Activated B cell treated with CpG ODN at 0.5 μM for 24 hours (primary cell): ENCODE data around the gene DNAJB8. TPM values are rescaled to one million over a fixed set of nuclear protein-coding genes. Genes with fewer than 3 reads are reported as not detected.

Source experiments
- ATAC-seq: fragments of 200-7000 bp; cut with Tn5 transposase; one replicate; pipeline ENCODE4 v1.10.0; 2021; ENCODE audit warnings: low read depth, mild to moderate bottlenecking, moderate library complexity
- CTCF ChIA-PET: fragments of 350-600 bp; sonication (Branson Sonifier 250); formaldehyde crosslinking; loops from one replicate; lab custom pipeline; 2021; ENCODE audit warnings: antibody characterized with exemption; lab: Charles Lee
- POLR2A ChIA-PET: fragments of 350-600 bp; sonication (Branson Sonifier 250); formaldehyde crosslinking; loops from one replicate; lab custom pipeline; 2021; ENCODE audit warnings: antibody characterized with exemption; lab: Charles Lee
- DNase-seq: peaks from one replicate; pipeline ENCODE4 v3.0.0; 2022
- H3K27ac Mint-ChIP-seq: one replicate; pipeline ENCODE4 v1.8.0; 2020; ENCODE audit warnings: mixed read lengths
- H3K27me3 Mint-ChIP-seq: one replicate; pipeline ENCODE4 v1.8.0; 2021; ENCODE audit warnings: mixed read lengths
- H3K36me3 Mint-ChIP-seq: one replicate; pipeline ENCODE4 v1.8.0; 2021; ENCODE audit warnings: low read depth, mixed read lengths
- H3K4me1 Mint-ChIP-seq: one replicate; pipeline ENCODE4 v1.8.0; 2021; ENCODE audit warnings: mixed read lengths
- H3K4me3 Mint-ChIP-seq: one replicate; pipeline ENCODE4 v1.8.0; 2020; ENCODE audit warnings: mild to moderate bottlenecking, mixed read lengths
- H3K9me3 Mint-ChIP-seq: one replicate; pipeline ENCODE4 v1.8.0; 2020; ENCODE audit warnings: mixed read lengths
- CTCF ChIP-seq: fragments of 200-600 bp; IDR thresholded peaks from one replicate; pipeline ENCODE4 v1.8.0; 2022; ENCODE audit warnings: antibody characterized with exemption, mild to moderate bottlenecking
- intact Hi-C: fragments of 100-400 bp; cut with micrococcal nuclease; formaldehyde crosslinking; loops from one replicate; pipeline ENCODE4 v1.15.1; 2024
- total RNA-seq: library from RNA; stranded (reverse); gene quantifications from 2 replicates; pipeline ENCODE4 v1.2.3, GENCODE V29; 2022

DNAJB8 gene
- total RNA-seq, 1 donor from 2014 or later = not detected

DNA sequence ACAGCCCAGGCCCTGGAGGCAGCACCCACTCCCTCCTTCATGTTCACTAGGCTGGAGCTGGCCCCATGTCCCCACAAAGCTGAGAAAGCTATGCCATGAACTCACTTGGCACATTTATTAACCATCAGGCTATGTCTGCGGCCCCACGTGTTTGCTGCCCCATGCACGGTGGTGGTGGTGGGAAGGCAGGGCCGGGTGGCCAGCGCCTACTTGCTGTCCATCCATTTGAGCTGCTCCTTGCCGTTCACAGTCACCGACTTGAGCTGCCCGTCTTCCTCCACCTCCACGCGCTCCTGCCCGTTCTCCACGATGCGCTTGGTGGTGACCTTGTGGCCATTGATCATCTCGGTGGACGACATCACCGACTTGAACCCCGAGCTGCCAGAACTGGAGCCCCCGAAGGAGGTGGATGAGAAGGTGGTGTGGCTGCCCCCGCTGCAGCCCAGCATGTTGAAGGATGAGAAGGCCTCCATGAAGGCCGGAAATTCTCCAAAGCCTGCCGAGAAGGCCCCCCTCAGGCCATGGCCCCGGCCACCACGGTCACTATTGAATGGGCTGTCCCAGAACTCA lies 4.3 kb downstream of the DNAJB8 start:
- H3K4me1 Mint-ChIP-seq = no peaks in the 10 kb centered on the region
- ATAC-seq = no peak
- POLR2A ChIA-PET = no interaction called here
- H3K27me3 Mint-ChIP-seq = peaks cover 12% of the 10 kb centered on the region
- H3K27ac Mint-ChIP-seq = no peak overlapping the region
- no peak for TF ChIP-seq CTCF
- CTCF ChIA-PET = no interaction called here
- no peak for DNase-seq
- H3K9me3 Mint-ChIP-seq = no peaks in the 10 kb centered on the region
- H3K36me3 Mint-ChIP-seq = no peaks in the 10 kb centered on the region
- H3K4me3 Mint-ChIP-seq = no peak overlapping the region
- intact Hi-C loops = no loop called here

GRCh38 chr3:128461731-128462130 lies 5.0 kb downstream of the DNAJB8 start:
- CTCF ChIA-PET = no interaction called here
- Mint-ChIP-seq H3K27ac (no peak overlapping the region), H3K4me3 (no peak overlapping the region), H3K36me3 (no peaks in the 10 kb centered on the region), H3K27me3 (peaks cover 12% of the 10 kb centered on the region), H3K4me1 (no peaks in the 10 kb centered on the region), H3K9me3 (no peaks in the 10 kb centered on the region)
- no peak for TF ChIP-seq CTCF
- no peak for DNase-seq
- POLR2A ChIA-PET = no interaction called here
- ATAC-seq = no peak
- intact Hi-C loops = no loop called here

GRCh38 chr3:128459461-128459820 lies 7.2 kb downstream of the DNAJB8 start:
- Mint-ChIP-seq H3K9me3 (no peaks in the 10 kb centered on the region), H3K27me3 (peaks cover 22% of the 10 kb centered on the region), H3K36me3 (no peaks in the 10 kb centered on the region), H3K27ac (no peak overlapping the region), H3K4me3 (no peak overlapping the region), H3K4me1 (no peaks in the 10 kb centered on the region)
- DNase-seq (no peak), ATAC-seq (no peak)
- TF ChIP-seq CTCF = no peak
- POLR2A ChIA-PET = no interaction called here
- intact Hi-C loops = no loop called here
- CTCF ChIA-PET = no interaction called here

DNA sequence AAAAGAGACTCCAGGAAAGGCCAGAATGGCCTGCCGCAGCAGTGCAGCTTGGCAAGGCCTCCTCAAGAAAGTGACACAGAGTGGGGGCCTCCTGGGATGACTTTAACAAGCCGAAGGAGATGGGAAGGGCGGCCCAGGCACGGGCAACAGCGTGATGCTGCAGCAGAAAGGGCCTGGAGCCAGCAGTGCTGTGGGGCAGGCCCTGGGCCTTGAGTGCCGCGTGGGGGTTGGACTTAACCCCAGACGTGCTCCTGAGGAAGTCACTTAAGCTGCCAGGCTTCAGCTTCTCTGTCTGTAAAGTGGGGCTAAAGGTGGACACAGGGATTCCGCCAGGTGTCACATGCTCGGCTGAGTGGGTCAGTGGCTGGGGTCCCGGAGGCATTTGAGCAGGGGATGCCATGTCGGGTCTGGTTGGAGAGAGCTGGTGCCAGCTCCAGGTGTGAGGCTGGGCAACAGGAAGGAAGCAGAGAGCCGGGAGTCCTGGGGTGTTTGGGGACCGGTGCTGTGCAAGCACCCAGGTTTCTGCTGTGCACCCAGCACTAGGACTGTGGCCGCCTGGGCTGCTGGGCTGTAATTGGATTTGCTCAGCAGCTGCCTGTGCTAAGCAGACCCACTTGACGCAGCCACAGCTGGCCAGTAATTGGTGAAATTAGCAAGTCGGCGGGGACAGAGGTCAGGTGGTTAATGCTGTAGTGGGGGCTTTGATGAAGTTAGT lies 7.8 kb downstream of the DNAJB8 start:
- ChIA-PET POLR2A (no interaction called here), CTCF (no interaction called here)
- Mint-ChIP-seq H3K36me3 (no peaks in the 10 kb centered on the region), H3K9me3 (no peaks in the 10 kb centered on the region), H3K4me1 (no peaks in the 10 kb centered on the region), H3K4me3 (no peak overlapping the region), H3K27ac (no peak overlapping the region), H3K27me3 (peaks cover 25% of the 10 kb centered on the region)
- ATAC-seq (no peak), DNase-seq (no peak)
- TF ChIP-seq CTCF = no peak
- intact Hi-C loops = no loop called here

DNA sequence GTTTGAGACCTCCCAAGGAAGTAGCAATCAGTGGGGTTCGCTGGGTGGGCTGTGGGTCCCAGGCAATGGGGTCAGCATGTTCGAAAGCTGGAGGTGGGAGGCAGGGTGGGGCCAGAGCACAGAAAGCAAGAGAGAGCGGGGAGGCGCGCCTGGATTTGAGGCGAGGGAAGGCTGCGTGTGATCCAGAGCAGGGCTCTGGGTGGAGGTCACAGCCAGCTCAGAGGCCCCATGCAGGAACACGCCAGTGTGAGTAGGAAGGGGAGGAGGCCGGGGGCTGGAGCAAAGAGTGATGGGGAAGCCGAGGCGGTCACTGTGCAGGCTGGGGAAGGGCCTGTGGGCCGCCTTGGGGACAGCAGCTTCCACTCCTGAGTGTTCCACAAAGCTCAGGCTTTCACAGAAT lies 8.8 kb downstream of the DNAJB8 start:
- DNase-seq = no peak
- POLR2A ChIA-PET = no interaction called here

More for the DNA sequence above, 8.8 kb downstream of the DNAJB8 start:
- no peak for TF ChIP-seq CTCF
- Mint-ChIP-seq H3K9me3 (no peaks in the 10 kb centered on the region), H3K36me3 (no peaks in the 10 kb centered on the region), H3K27ac (no peak overlapping the region), H3K27me3 (peaks cover 26% of the 10 kb centered on the region), H3K4me3 (no peak overlapping the region), H3K4me1 (no peaks in the 10 kb centered on the region)
- no peak for ATAC-seq
- CTCF ChIA-PET = no interaction called here
- intact Hi-C loops = no loop called here
